Left forelimb (tissue), 1 donor: ENCODE results near the gene NCOA4.
"Not testable (repeated sequence)": the region's sequence is repeated elsewhere in the genome, so short reads cannot be mapped to it uniquely, and the experiment has no call there.

Experiments
- DNase-seq: peaks from one replicate; pipeline ENCODE4 v3.0.0-alpha.2; 2018; ENCODE audit warnings: low spot score

Gene NCOA4

GRCh38 chr10:45983538-45984186, 46.8 kb downstream of the NCOA4 start:
- DNase-seq = not testable (repeated sequence)

DNA sequence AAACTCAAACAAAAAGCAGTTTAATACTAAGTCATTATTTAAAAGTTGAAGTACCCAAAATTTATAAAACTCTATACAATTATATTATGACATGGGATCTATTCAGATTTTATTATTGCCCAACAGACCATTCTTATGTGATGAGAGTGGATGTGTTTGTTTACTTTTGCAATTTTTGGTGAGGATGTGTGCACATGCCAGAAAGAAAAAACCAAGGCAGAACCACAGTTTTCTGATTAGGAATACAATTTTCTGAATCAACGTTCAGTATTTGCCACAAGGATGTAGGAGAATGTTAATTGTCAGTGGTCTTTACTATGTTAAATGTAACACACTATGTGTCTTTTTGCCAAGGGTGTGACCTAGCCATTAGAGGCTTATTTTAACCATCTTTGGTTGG, 49.1 kb downstream of the NCOA4 start:
- not testable (repeated sequence) for DNase-seq

DNA sequence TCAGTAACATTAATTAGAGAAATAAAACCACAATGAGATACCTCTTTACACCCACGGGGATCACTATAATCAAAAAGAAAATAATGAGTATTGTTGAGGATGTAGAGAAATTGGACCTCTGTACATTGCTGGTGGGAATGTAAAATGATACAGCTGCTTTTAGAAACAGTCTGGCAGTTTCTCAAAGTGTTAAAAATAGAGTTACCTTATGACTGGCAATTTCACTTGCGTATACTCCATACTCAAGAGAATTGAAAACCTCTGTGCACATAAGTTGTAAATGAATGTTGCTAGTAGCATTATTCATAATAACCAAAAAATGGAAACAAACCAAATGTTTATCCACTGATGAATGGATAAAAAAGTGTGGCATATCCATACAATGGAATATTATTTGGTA, 51.9 kb downstream of the NCOA4 start:
- not testable (repeated sequence) for DNase-seq

GRCh38 chr10:45974041-45974440, 56.4 kb downstream of the NCOA4 start:
- not testable (repeated sequence) for DNase-seq

GRCh38 chr10:45972813-45973169, 57.6 kb downstream of the NCOA4 start:
- DNase-seq = not testable (repeated sequence)

DNA sequence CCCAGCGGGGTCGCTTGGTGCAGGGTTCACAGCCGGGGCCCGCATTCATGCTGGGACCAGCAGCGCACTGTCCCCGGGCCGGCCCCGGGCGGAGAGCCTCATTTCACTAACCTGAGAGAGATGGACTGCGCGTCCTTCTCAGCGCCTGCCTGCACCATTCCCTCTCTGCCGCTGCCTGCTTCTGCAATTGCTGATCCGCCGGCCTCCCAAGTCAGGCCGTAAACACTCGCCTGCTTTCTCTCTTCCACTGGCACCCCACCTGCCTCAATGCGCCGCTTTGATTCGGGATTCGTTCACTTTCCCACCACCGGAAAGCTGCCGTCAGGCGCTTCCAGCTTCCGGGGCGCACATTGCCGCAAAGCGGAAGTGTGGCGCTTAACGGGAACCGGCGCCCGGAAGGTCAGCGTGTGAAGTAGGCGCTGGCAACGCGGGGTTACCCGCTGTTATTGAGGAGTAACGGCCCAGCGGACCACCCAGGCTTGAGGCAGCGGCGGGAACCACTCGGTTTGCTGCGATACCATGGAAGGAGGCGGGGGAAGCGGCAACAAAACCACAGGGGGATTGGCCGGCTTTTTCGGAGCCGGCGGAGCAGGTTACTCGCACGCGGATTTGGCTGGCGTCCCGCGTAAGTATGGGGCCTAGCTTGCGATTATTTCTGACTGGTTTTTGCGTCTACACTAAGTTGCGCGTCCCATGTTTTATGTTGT, 58.2 kb downstream of the NCOA4 start, which contains the start of gene TIMM23:
TIMM23 (plus strand) TSS at position 384 of the 707 bp plus-strand sequence; CDS start at position 520, 136 bp downstream.
- DNase-seq = peak; percentile 89

GRCh38 chr10:45971742-45972105, 58.7 kb downstream of the NCOA4 start:
- DNase-seq = not testable (repeated sequence)

DNA sequence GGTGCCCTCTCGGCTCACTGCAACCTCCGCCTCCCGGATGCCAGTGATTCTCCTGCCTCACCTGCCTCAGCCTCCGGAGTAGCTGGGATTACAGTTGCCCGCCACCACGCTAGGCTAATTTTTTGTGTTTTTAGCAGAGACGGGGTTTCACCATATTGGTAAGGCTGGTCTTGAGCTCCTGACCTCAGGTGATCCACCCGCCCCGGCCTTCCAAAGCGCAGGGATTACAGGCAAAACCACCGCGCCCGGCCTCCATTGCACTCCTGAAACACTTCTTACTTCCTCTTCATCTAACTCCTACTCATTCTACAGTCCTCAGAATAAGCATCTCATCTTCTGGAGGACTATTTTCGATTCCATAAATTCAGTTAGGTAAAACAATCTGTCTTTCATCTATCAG, 59.4 kb downstream of the NCOA4 start:
- not testable (repeated sequence) for DNase-seq

GRCh38 chr10:45962686-45963452, 67.6 kb downstream of the NCOA4 start:
- DNase-seq = not testable (repeated sequence)

- not testable (repeated sequence) for DNase-seq
These were observed 72.5 kb downstream of the NCOA4 start for GRCh38 chr10:45957928-45958327.

GRCh38 chr10:45956634-45957033, 73.8 kb downstream of the NCOA4 start:
- not testable (repeated sequence) for DNase-seq
